NCI-H2171 (cell line): ENCODE results near the gene PLEKHG4B.

Experiments
- DNase-seq: peaks from one replicate; lab custom pipeline; 2025; lab: John Stamatoyannopoulos, UW

PLEKHG4B gene

DNA sequence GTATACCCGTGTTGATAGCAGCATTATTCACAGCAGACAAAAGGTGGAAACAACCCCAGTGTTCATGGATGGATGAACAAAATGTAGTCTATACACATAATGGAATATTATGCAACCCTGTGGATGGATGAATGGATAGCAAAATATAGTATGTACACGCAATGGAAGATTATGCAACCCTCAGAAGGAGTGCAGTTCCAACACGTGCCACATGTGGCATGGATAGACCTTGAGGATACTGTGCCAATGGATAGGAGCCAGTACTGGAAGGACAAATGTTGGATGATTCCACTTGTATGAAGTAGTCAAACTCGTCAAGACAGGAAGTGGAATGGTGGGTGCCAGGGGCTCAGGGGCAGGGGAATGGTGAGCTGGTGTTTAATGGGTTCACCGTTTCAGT, 44.9 kb downstream of the PLEKHG4B start:
- DNase-seq = no peak

DNA sequence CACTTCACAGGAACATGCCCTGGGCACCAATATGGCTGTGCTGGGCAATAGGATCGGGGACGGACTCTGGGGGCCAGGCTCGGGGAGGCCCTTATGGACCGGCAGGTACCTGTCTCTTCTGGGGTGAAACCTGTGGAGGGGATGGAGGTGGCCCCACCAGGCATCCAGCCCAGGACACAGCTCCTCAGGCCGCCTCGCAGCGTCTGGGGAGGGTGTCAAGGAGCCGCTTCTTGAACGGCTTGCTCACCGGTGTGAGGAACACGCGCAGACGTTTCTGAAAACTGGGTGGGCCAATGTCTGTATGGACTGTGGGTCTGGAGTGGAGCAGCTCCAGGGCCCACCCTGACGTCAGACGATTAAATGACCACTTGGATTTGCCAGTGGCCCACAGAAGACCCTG, 45.8 kb downstream of the PLEKHG4B start:
- no peak for DNase-seq

DNA sequence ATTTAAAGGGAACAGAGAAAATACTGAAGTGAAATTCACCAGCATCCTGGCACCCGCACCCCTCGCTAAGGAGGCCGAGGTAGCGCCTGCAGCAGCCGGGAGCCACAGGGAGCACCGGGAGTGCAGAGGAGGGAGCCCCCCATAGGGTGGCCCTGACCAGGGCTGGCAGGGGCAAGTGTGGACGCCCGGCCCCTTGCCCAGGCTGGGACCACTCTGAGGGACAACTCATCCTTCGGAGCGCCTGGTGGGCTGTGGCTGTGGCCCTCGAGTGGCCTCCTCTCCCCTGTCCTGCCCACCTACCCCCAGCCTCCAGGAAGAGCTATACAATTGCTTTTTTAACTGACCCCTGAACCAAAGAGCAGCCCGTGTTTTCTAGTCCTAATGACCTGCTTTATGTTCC, 47.0 kb downstream of the PLEKHG4B start:
- DNase-seq = no peak

DNA sequence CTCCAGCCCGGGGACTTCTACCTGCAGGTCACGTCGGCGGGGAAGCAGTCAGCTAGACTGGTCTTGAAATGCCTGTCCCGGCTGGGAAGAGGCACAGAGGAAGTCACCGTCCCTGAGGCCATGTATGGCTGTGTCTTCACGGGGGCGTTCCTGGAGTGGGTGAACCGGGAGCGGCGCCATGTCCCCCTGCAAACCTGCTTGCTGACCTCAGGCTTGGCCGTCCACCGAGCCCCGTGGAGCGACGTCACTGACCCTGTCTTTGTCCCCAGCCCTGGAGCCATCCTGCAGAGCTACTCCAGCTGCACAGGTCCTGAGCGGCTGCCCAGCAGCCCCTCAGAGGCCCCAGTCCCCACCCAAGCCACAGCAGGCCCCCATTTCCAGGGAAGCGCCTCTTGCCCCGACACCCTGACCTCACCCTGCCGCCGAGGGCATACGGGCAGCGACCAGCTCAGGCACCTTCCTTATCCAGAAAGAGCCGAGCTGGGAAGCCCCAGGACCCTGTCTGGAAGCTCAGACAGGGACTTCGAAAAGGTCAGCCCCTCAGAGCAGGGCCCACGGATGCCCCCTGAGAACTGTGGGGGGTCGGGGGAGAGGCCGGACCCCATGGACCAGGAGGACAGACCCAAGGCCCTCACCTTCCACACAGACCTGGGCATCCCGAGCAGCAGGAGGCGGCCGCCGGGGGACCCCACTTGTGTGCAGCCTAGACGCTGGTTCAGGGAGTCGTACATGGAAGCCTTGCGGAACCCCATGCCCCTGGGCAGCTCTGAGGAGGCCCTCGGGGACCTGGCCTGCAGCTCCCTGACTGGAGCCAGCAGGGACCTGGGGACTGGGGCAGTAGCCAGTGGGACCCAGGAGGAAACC, 47.8 kb downstream of the PLEKHG4B start:
- no peak for DNase-seq

DNA sequence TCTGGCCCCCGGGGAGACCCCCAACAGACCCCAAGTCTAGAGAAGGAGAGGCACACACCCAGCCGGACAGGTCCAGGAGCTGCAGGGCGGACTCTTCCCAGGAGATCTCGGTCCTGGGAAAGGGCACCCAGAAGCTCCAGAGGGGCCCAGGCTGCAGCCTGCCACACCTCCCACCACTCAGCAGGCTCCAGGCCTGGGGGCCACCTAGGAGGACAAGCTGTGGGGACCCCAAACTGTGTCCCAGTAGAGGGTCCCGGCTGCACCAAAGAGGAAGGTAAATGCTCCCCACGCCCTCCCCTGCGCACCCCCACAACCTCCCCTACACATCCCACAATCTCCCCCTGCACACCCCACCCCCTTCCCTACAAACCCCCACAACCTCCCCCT, 48.5 kb downstream of the PLEKHG4B start:
- no peak for DNase-seq

DNA sequence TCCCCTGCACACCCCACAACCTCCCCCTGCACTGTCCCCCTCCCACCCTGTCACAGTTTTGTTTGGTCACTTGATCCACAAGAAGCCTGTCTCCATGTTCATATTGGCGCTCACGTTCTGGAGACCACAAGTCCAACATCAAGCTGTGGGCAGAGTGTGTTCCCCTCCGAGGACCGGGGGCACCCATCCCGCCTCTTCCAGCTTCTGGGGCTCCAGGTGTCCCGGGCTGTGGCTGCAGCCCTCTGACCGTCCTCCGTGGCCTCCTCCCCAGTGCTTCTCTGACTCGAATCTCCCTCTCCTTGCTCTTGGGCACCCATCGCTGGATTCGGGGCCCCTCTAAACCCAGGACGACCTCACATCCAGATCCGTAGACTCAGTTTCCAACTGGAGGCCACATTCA, 49.2 kb downstream of the PLEKHG4B start:
- DNase-seq = no peak

DNA sequence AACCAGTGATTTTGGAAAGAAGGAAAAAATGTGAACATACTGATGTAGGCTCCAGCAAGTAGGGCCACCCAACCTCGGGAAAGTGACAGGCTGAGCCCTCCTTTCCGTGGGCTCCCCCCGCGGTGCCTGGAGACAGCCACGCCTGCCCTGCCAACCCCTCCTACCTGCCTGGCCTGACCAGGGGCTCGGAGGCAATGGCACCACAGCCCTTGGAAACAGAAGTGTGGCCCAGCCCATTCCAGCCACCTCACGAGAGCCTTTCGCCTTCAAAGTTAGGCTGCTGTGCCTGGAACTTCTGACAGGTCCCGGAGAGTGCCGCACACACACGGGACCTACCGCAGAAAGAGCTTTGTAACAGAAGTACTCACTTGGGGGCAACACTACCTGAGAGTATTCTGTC, 49.8 kb downstream of the PLEKHG4B start:
- DNase-seq = no peak

DNA sequence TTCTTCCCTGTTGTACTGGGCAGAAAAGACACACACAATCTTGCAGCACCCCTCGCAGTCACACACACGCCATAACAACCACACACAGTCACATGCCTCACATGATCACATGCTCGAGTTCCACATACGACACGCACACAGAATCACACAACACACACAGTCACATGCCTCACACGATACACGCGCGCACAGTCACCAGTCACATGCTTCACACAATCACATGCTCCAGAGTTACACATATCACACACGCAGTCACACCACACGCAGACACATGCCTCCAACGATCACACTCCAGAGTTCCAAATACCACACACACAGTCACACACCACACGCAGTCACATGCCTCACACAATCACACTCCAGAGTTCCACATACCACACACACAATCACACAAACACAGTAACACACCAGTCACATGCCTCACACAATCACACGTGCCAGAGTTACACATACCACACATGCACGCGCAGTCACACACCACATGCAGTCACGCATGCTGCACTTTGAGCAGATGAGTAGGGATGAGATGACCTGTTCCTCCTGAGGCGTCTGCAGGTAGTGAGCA, 50.4 kb downstream of the PLEKHG4B start:
- no peak for DNase-seq

DNA sequence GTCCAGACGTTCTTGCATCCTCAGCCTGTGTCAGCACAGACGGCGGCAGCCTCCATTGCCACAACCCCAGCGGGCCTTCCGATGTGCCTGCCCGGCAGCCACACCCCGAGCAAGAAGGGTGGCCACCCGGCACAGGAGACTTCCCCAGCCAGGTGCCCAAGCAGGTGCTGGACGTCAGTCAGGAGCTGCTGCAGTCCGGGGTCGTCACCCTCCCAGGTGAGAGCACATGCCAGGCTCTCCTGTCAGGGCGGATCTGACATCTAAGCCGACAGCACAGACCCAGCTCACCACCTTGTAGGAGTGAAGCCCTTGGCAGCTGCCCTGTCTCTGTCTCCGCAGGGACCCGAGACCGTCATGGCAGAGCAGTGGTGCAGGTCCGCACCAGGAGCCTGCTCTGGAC, 51.1 kb downstream of the PLEKHG4B start:
- DNase-seq = no peak

DNA sequence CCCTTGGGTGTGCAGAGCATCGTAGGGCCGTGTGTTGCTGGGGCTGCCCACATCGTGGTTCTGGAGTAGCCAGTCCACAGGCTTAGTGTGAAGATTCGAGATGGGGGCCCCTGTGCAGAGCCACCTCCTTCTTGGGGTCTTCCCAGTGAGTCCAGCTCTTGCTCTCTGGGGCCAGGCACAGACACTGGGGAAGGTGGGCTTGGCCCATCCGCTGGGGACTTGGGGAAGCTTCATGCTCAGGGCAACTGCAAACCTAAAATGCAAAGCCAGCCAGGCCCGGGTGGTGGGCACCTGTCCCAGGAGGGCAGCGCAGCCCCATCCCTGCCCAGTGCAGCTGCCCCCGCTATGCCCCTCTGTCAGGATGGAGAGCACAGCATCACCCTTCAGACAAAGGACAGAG, 53.0 kb downstream of the PLEKHG4B start:
- DNase-seq = no peak

DNA sequence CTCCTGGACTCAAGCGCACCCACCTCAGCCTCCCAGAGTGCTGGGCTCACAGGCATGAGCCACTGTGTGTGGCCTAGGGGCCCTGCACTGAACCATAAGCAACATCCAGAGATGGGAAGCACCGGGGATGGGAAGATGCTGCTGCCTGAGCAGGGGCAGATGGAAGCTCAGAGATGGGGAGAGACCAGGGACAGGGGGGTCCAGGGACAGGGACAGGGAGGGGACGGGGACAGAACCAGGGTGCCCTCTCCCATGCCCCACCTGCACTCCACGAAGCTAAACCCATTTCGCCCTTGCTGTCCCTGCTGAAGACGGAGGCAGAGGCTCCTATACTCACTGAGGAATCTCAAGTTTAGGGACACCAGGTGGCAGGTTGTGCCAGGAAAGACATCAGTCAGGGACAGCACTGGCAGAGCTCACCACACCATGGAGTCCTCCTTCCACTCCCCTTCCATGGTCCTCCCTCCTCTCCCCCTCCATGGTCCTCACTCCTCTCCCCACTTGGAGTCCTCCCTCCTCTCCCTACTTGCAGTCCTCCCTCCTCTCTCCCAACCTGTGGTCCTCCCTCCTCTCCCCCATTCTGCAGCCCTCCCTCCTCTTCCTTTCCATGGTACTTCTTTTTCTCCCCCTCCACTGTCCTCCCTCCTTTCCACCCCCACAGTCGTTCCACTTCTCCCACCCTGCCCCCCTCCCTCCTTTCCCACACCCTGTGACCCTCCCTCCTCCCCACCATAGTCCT, 53.8 kb downstream of the PLEKHG4B start:
- DNase-seq = no peak

DNA sequence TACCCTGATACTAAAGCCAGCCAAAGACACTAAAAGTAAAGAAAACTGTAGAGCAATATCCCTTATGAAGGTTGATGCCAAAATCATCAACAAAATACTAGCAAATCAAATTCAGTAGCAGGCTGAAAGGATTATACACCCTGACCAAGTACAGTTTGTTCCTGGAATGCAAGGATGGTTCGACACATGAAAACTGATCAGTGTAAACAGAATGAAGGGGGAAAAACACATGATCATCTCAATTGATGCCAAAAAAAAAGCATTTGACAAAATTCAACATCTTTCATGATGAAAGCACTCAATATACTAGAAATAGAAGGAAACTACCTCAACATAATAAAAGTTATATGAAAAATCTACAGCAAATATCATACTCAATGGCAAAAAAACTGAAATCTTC, 55.8 kb downstream of the PLEKHG4B start:
- DNase-seq = no peak

DNA sequence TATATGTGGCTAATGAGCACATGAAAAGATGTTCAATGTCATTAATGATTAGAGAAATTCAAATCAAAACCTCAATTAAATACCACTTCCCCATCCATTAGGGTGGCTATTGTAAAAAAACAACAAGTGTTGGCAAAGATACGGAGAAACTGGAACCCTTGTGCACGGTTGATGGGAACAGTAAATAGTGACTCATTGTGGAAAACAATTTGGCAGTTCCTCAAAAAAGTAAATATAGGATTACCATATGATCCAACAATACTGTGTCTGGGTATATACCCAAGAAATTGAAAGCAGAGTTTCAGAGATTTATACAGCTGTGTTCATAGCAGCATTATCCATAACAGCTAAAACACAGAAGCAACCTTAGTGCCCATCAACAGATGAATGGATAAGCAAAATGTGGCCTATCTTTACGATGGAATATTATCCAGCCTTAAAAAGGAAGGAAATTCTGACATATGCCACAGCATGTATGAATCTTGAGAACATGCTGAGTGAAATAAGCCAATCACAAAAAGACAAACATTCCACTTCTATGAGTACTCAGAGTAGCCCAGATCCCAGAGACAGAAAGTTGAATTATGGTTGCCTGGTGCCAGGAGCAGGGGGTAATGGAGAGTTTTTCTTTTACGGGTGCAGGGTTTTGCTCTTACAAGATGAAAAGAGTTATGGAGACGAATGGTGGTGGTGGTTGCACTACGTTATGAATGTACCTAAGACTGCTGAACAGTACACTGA, 57.9 kb downstream of the PLEKHG4B start:
- DNase-seq = no peak

DNA sequence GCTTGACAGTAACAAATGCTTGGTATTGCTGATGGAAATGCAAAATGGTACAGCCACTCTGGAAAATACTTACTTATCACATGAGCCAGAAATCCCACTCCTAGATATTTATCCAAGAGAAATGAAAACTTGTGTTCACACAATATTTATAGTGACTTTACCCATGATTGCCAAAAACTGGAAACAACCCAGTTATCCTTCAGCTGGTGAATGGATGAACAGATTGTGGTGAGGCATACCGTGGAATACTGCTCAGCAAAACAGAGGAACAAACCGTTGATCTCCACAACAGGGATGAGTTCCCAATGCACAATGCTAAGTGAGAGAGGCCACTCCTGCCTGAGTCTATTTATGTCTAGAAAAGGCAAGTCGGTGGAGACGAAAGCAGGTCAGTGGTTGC, 58.8 kb downstream of the PLEKHG4B start:
- no peak for DNase-seq

DNA sequence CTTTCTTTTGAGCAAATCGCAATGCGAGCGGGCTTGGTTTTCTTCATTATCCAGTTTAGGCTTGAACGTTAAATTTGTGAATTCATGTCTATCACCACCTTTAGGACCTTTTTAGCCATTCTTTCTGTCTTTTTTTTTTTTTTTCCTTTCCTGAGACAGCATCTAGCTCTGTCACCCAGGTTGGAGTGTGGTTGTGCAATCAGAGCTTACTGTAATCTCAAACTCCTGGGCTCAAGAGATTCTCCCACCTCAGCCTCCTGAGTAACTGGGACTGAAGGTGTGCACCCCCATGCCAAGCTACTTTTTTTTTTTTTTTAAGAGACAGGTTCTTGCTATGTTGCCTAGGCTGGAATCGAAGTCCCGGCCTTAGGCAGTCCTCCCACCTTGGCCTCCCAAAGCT, 60.1 kb downstream of the PLEKHG4B start:
- no peak for DNase-seq

DNA sequence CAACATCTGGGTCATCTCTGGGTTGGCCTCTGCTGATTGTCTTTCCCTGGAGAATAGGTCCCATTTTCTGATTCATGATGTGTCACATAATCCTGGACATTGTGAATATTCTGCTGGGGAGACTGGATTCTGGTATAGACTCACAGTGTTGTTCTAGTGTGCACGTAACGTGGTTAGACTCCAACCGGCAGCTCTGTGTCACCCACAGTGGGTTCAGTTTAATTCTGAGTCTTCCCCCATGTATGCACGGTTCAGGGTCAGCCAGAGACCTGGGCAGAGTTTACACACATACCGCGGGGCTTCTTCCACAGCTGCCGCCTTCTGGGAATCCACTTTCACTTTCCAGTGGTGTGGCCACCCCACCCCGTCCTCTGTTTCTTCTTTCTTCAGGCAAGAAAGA, 61.3 kb downstream of the PLEKHG4B start:
- no peak for DNase-seq

DNA sequence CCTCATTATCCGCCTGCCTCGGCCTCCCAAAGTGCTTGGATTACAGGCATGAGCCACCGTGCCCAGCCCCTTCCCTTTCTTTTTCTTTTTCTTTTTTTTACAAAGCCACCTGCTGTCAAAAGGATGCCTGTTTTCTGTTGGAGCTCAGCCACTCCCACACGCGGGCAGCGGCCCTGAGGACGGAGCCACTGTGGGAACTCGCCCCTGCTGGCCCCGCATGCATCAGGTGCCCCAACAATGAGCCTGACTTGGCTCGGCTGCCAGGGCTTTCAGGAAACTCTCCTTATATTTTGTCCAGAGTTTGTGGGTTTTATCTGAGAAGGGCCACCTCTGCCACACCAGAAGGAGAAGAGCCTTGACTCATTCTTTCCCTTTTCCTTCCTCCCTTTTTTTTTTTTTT, 62.3 kb downstream of the PLEKHG4B start:
- no peak for DNase-seq

DNA sequence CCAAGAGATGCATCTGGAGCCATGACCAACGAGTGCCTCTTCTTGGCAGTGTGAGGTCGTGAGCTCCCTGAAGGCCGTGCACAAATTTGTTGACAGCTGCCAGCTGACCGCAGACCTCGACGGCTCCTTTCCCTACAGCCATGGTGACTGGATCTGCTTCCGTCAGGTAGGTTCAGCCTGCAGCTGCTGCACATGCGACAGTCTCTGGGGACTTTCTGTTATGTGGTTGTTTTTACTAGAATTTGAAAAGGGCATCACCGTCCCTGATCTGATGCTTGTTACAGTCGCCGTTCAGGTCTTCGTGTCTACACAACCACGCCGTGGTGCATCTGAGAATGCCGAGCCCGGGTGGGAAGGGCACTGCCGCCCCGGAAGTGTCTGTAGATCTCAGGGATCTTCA, 62.9 kb downstream of the PLEKHG4B start:
- DNase-seq = no peak

DNA sequence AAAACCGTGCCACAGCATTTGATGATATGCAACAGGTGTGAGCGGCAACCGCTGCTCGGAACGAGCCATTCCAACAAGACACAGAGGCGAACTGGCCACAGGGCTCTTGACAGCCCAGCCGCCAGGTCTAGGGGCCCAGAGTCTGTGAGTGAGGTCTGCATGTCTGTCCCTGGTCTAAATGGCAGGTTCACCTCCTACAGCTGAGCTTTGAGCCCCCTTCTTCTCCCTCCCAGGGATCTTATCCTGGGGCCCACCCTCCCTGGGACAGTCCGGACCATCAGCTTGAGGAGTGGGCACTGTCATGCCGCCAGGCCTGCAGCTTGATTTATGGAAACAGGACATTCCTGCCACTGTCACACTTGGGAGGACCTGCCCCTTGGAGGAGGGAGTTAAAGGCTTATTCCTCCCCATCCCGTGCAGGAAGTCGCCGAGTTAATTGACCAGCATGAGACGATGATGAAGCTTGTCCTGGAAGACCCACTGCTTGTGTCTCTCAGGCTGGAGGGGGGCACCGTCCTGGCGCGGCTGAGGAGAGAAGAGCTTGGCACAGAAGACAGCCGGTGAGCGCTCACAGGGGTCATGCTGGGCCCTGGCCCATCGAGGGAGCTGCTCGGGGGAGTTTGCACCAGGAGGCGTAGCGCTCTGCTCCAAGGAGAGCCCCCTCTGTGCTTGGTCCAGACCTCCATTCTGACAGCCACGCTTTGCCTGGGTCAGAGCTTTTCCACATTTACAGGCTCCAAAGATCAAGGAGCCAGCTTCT, 63.9 kb downstream of the PLEKHG4B start:
- no peak for DNase-seq

DNA sequence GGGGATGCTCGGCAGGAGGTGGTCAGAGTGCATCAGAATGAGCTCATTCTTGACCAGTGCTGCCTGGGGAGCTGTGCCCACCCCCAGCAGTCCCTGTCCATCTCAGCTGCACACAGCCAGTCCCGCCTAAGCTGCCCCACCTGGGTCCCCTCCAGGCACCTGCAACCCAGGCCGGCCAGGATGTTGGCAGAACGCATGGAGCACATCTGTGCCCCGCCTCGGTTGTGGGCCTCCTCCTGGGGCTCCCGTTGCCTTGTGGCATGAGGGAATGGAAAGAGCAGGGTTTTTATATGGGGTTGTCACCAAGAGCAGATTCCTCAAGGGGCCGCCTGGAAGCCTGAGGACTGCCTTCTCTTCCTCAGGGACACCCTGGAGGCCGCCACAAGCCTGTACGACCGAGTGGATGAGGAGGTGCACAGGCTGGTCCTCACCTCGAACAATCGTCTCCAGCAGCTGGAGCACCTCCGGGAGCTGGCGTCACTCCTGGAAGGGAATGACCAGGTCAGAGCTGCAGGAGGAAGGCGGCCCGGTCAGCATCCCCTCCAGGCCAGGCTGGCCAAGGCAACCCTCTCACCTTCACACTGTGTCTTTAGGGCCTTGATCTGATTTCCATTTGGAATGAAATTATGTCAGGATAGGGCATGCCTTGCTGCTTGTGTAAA, 64.6 kb downstream of the PLEKHG4B start:
- DNase-seq = no peak

DNA sequence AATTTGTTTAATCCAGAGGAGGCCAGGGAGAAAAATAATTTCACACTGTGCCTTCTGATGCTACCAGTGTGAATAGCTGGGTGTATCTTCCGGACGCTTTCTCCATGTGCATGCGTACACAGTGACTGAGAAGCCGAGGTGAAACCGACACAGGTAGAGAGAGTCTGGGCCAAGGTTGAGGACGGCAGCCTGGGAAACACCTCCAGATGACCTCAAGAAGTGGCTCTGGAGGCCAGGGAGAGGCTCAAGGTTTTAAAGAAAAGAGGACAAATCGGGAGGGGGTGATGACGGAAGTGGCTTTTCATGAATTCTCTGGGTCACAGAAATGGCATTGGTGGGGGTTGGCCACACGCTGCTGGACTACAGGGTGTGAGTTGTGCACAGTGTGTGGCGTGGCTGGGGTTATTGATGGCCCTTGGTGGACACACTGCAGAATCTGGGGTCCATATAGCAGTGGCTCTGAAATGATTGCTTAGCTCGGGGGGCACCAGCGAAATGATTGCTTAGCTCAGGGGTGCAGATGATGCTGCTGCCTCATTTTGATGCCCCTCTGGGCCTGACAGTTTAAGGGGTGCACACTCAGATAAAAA, 65.3 kb downstream of the PLEKHG4B start:
- DNase-seq = no peak
